ENCODE results near the gene CA9.

- no peak for TF ChIP-seq RAD21 (IDR thresholded peaks at IDR 0.05; ENCODE audit: low read depth)
- no peak for TF ChIP-seq CREB1 (IDR thresholded peaks at IDR 0.05; ENCODE audit: low read depth)
- no peak for TF ChIP-seq EP300 (IDR thresholded peaks at IDR 0.05; ENCODE audit: borderline replicate concordance)
- no peak for TF ChIP-seq FOXM1 (IDR thresholded peaks at IDR 0.05; ENCODE audit: borderline replicate concordance, low read depth)
- no peak for TF ChIP-seq REST (IDR thresholded peaks at IDR 0.05; ENCODE audit: low read depth)
- no peak for TF ChIP-seq TAF1 (IDR thresholded peaks at IDR 0.05; ENCODE audit: low read depth)
- no peak for TF ChIP-seq USF1 (IDR thresholded peaks at IDR 0.05)
- TF ChIP-seq TCF12 (IDR thresholded peaks at IDR 0.05; ENCODE audit: low read depth), result no peak
- no peak for TF ChIP-seq ZBTB7A (IDR thresholded peaks at IDR 0.05; ENCODE audit: low read depth)
- no peak for TF ChIP-seq MAX (IDR thresholded peaks at IDR 0.05)
- TF ChIP-seq YY1 (IDR thresholded peaks at IDR 0.05; ENCODE audit: low read depth), result no peak
These were observed 11.2 kb downstream of the CA9 start for GRCh38 chr9:35684921-35685320.
